Right hindlimb (tissue), 1 donor: ENCODE measurements around the gene LMBR1.

ENCODE experiments used
- DNase-seq: peaks from one replicate; pipeline ENCODE4 v3.0.0-alpha.2; 2018

Gene LMBR1

DNA sequence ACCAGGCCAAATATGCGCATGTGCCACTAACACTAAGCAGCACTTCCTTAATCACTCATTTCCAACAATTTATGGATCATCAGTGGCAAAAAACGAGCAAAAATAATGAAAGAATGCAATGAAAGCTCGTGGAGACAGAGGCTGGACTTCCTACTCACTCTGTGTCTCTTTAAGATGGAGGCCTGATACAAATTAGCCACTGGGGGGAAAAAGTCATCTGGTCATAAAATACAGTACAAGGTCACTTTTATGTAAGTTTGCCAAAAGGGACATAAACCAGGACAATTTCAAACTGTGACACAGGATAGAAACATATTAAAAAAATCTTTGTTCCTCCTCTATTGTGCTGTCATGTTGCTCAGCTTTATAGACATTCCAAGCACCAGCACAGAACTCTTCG lies 101.7 kb downstream of the LMBR1 start:
- DNase-seq, result no peak

DNA sequence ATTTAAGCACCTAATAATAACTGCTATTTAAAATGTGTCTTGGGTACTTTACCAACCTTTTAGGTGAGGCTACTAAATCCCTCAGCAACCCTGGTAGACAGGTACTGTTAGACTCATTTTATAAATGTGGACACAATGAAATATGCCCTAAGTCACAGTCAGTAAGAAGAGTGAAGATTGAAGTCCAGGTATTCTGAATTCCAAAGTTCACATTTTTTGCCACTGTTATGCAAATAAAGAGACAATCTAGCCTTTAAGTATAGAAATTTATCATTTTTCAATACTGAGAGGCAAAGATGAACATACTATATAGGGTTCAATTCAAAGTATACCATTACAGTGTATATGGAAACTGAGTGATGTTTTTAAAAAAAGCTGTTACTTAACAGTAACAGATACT lies 102.7 kb downstream of the LMBR1 start:
- DNase-seq, result no peak

DNA sequence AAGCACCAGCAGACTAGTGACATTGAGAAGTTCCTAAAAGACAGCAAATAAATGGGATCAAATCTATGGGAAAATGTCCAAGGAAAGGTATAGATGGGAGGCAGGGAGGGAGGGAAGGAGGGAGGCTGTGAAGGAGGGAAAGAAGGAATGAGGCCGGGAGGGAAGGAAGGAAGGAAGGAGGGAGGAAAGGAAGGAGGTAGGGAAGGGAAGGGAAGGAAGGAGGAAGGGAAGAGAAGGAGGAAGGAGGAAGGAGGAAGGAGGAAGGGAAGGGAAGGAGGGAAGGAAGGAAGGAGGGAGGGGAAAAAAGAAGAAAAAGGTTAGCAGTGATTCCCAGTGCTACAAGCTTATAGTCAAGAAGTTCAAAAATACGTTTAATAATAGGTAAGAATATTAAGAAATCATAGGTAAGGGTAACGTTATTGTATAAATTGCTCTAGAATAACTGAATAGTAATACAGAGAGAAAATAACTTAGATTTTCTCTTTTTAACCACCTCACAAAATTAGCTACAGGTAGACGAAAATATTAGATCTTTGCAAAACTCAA lies 106.9 kb downstream of the LMBR1 start:
- no peak for DNase-seq

DNA sequence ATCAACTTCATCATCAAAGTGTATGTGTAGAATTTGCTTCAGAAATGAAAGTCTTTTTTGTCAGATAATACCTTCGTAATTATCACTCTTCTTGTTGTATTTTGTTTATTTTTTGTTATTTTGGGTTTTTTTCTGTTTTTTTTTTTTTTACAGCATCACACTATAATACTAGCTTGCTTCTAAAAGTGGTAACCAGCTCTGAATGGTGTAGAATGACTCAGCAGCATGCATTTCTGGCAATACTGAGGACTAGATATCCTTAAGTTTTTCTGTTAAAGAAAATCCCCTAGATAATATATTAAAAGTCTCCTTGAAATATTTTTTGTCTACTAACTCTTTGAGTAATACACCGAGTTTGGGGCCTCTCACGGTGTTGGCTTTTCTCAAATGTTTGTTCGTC lies 109.1 kb downstream of the LMBR1 start:
- DNase-seq, result no peak

DNA sequence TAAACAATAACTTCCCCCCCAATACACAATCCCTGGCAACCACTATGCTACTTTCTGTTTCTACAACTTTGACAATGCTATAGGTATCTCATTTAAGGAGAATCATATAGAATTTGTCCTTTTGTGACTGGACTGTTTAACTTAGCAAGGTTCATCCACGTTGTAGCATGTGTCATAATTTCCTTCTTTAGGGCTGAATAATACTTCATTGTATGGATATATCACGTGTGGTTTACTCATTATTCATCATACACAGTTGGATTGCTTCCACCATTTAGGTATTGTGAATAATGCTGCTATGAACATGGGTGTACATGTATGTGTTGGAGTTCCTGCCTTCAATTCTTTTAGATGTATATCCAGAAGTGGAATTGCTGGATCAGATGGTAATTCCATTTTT lies 111.0 kb downstream of the LMBR1 start:
- DNase-seq, result no peak

DNA sequence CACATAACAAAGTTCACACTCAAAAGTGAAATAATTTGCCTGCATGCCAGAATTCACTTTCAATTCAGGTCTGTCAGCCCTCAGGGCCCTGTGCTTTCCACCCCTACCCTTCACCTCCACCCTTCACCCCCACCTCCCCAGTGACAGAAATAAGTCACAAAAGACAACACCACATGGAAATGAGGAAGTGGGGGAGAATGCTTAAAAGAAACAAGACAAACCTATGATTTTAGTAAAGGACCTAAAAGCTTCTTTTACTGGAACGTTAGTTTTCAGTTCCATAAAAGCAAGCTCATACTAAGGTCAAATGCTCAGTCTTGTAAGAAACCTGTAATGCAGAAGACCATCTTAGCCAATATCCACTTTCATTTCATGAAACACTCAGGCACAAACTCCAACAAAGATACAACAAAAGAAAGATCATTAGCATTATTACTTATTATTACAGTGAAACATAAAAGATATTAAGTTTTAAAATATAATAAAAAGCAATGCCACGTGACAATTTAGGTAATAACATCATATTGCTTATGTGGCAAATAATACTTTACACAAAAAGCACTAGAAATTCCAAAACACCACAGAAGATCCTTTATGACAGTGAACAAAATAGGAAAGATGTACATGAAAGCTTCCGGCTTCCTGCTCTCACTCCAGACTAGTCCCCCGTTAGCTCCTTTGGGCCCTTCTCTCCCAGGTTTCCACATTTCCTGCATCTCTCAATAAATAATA lies 112.1 kb downstream of the LMBR1 start:
- DNase-seq, result no peak

DNA sequence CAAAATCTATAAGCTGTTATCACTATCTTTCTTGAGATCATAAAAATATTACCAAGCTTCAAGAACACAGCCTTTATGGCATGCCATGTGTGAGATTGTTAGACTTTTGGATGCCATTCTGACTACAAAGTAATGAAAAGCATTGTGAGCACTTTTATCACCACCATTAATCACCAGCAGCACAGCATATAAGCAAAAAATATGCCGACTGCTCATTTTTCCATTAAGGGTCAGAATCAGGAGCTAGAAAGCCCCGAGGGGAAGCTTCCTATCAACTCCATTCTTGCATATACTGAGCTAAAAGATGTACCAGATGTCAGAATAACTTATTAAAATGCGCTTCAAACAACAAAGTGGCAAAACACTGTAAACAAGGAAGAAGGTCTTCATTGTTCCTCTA lies 114.3 kb downstream of the LMBR1 start:
- no peak for DNase-seq

DNA sequence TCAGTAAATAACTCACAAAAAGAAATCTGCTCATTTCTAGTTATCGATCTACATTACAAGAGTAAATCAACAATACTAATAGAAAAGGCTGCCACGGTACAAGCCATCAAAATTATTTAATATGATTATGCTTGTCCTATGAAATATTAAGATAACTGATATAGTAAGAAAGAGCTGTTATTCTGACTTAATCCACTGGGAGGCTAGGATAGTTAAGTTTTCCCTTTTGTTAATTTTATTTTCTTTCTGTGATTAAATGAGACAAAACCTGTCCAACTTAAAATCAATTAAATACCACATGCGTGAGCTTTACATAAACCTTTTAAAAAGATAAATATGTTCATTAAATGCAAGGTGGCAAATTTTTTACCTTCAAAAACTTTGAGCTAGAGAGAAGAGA lies 114.8 kb downstream of the LMBR1 start:
- no peak for DNase-seq

DNA sequence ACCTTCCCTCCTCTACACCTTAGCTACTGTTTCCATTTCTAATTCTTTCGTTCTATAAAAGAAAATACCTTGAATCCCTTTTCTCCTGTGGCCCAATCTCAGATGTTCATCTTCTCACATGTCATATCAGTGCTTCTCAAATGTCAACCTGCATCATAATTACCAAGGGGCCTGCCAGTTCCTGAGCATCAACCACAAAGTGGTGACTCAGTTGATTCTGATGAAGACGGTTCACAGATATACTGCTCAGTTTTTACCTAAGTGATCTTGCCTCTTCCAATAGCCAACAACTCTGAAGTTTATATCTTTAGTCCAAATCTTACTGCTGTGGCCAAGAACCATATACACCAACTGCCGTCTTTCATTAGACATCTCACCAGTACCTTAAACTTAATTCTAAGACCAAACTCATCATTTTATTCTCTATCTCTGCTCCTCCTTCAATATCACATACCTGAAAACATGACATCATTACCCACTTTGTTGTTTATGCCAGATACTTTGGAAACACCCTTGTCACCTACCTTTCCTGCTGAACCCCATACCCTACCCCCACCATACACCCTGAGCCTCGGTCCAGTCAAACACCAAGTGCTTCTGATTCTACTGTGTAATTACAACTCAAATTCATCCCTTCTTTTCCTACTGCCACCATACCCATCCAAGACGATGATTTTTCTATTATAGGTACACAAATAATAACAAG lies 115.5 kb downstream of the LMBR1 start:
- DNase-seq, result no peak

DNA sequence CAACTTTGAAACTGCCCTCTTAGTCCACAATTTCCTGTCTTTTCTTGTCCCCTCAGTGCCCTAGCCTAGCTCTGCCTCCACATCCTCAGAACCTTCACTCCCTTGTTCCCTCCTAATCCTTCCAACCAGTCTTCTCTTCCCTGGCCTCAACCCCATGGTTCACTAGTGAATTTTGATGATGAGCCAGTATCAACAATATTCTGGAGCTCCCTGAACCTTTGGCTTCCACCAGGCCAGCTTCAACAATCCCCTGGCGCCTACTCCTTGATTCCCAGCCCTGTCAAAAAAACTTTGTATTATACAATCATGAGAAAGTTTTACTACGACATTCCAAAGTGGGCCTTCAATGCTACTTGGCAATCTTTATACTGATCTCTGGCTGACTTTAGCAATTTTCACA lies 116.5 kb downstream of the LMBR1 start:
- no peak for DNase-seq

DNA sequence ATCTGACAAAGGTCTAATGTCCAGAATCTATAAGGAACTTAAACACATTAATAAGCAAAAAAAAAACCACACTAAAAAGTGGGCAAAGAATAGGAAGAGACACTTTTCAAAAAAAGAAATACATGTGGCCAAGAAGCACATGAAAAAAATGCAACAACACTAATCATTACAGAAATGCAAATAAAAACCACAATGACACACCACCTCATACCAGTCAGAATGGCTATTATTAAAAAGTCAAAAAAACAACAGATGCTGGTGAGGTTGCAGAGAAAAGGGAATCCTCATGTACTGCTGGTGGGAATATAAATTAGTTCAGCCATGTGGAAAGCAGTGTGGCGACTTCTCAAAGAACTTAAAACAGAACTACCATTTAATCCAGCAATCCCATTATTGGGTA lies 119.0 kb downstream of the LMBR1 start:
- no peak for DNase-seq

DNA sequence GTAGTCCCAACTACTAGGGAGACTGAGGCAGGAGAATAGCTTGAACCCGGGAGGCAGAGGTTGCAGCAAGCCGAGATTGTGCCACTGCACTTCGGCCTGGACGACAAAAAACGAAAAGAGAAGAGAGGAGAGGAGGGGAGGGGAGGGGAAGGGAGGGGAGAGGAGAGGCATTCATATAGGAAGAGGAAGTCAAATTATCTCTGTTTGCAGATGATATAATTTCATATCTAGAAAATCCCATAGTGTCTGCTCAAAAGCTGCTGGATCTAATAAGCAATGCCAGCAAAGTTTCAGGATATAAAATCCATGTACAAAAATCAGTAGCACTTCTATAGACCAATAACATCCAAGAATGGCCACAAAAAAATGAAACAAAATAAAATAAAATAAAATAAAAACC lies 120.3 kb downstream of the LMBR1 start:
- no peak for DNase-seq

DNA sequence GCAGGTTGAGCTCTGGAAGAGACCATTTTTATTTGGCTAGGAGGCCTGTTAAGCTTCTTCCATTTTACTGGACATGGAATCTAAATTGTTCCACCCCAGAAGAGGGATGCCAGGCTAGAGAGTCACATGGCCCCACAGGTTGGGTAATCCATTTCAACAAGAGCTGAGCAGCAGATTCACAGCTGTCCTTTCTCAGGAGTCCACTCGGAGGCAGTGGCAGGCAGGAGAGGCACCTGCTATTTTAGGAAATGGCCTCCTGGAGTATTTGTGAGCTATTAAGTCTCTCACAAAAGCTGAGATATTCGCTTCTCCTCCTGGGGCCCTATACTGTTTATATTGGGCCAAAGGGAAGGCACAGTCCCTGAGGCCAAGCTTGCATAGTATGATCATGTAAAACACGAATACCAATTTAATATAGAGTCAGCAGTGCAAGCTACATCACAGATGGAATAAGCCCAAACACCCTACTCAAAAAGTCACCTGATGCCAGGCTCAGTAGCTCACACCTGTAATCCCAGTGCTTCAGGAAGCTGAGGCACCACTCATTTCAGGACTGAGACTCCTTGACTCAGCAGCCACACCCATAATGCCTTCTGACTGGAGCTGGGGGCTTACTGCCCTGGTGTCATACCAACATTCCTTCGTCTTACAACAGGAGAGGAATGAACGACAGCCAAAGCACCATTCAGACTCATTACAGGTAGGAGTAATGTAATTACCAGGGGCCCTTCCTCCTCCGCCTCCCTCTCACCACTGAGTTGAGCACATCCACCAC lies 124.1 kb downstream of the LMBR1 start:
- DNase-seq, result no peak

DNA sequence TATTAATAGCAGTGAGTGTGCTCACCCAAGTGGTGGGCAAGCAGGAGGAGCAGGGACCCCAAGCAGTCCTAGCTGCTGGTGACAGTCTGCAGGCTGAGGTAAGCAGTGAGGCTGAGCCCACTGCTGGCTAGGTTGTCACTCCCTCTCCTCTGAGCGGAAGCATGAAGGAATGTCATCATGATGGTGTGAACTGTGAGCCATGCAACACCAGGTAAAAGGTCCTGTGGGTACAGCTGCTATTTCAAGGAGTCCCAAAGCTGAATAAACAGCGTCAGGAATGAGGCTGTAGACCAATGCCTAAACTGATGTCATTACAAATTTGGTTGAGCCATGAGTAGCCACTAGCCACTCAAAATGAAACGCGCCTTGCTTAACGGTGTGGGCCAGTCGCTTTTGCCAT lies 126.3 kb downstream of the LMBR1 start:
- no peak for DNase-seq

DNA sequence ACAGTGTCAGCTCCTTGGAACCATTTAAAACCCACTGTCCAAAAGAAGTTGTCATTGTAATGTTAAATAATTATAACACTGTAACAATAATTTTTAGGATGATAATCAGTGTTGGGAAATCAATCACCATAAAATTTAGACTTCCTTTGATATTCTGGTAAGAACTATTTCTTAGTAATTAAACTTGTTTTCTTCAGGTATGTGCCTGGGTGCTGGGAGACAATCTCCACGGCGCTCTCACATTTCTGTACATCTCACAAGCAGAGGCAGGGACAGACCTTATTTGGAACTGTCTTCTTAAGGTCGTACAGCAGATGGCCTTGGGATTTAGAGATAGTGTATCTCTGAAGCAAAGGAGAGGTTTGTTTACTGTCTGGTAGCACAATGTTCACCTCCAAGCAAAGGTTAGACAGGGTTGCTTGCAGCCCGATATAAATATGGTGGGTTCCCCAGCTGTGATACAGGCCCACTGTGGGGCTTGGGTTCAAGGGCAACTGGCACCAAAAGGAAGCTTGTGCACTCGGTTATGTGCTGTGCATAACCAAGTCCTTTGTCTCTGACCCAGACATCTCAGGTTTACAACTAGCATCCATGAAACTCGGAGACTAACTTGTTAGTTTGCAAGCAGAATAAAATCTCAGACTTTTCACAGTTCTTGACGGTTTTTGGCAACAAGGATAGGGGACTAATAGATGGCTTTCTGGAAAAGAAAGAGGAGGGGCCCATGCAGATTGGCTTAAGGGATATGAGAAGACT lies 126.9 kb downstream of the LMBR1 start:
- DNase-seq, result no peak

DNA sequence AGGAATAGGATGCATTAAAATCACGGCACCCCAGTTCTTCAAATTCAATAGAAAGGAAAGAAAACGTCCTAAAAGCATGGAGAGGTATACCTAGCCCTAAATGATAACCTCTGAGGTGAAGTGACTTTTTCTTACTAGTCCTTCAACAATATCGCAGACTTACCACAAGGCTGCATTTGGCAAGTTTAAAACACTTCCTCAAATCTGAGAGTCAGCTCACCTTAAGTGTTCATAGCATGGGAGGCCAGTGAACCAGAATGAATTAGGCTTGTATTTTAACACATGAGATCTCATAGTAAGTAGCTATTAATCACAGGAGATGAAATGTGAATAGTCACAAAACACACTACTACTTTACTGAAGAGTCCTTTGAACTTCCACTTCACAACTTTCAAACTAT lies 128.2 kb downstream of the LMBR1 start:
- no peak for DNase-seq

DNA sequence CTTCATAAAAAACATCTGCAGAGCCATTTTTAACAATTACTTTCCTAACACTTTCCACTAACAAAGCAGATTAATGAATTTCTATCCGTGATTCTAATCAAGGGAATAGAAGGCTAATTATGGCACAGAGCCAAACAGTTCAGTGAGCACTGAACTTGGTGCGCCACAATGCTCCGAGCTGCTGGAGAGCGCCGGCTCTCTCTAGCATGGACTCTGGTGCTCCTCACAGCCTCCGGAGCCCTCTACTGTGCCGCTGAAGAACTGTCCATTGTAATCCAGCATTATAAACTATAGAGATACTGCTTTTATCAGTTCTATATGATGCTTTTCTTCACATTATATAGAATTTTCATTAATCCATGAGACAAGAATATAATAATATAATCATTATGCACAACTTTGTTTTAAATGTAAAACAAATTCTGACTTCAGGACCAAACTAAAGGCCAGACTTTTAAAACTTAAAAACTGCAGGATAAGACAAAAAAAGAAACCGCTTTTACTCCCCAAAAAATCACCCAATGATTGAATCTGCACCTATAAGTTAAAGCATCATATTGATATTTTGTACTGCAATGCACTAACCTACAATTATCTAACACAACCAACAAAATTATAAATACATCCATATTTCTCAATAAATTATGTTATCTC lies 128.8 kb downstream of the LMBR1 start:
- peak; percentile 62 for DNase-seq

DNA sequence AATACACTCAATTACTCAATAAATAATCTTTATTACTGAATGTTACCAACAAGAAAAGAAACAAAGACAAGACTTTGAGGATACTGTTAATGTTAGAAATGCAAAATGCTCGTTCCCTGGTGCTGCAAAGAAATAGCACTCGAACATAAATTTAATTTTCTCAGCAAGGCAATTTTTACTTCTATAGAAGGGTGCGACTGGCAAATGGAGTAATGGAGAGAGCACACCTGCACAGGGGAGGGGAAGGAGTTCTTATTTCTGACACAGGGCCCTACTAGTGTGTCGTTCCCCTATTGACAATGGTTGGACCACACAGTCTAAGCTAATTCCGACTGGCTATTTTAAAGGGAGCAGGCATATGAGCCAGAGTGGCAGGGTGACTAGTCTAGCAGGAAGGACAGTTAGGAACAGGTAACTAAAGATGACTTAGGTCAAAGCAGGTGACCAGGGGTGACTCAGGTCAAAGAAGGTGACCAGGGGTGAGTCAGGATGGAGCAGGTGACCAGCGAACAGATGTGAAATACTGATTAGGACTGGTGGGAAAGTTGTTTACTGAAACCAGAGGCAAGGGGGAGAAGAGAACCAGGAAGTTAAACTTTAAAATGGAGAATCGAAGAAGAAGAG lies 133.3 kb downstream of the LMBR1 start:
- DNase-seq, result no peak

DNA sequence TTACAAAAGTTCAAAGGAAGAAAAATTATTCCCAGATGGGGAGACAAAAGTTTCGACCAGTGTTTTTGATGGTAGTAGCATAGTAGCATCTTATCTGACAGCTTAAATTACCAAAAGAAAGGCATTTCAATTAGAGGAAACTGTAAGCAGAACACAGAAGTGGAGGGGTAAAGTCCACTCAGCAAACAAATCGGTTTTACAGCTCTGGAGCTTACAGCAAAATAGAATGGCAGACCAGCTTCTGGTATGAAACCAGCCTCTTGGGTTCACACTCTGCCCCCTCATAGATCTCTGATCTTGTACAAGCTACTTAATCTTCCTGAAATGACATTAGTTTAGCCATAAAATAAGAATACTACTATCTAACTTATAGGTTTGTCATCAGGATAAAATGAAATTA lies 133.8 kb downstream of the LMBR1 start:
- no peak for DNase-seq

DNA sequence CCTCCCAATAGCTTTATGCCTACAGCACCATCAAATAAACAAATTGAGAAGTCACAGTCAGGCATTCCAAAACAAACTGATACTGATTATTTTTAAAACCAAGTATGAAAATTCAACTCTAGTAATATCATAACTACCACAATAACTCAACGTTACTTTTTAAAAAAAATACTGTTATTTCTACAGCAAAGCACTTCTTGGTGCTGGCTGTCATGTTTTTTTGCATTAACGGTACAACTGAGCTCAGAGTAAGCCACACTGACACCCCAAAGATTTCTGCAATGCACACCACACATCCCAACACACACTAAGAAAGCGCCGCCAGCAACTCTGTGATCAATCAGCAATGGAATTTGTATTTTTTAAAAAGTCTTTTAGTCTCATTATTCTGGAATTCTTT lies 138.8 kb downstream of the LMBR1 start:
- no peak for DNase-seq

DNA sequence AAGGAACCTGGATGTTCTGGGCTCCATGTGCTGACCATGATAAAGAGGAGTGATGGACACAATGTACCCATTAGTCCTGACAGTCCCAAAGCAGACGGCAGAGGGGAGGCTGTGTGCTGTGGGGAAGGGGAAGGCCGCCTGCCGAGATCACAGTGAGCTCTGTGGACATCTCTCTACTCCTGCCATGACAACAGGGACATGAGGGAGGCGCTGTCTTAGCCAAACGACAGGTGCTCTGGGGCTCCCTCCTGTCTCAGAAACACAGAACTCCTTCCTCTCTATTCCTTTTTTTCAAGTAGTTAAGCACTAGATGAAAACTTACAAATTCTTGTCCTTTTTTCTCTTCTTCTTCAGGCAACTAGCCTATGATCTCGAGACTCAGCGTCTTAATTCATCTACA lies 139.4 kb downstream of the LMBR1 start:
- DNase-seq, result no peak

DNA sequence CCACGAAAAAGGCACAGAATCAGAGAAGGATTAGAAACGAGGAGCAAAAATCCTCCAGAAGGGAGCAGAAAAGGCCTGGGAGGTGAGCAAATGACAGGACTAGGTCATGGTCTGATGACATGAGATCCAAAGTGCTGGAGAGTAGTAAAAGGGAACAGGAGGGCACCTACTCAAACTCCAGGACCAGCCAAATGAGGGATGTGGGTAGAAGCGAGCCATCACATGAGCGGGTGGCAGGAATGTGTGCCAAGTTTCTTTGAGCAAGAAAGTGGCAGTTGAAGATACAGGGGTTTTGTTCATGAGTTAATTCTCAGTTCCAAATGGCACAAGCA lies 139.8 kb downstream of the LMBR1 start:
- DNase-seq, result no peak
